GM21526 (cell line): Measurements from ENCODE around the gene BMERB1.

Experiments used
- ATAC-seq: cut with Tn5 transposase; IDR thresholded peaks from one replicate; pipeline ENCODE4 v1.9.1; 2021; ENCODE audit warnings: moderate library complexity; ENCODE audit not compliant: unreplicated experiment, low FRiP score

Gene BMERB1

GRCh38 chr16:15581127-15581815 is 146.9 kb downstream of the BMERB1 start:
- ATAC-seq: no peak

GRCh38 chr16:15583526-15583925 is 149.1 kb downstream of the BMERB1 start:
- ATAC-seq: no peak

GRCh38 chr16:15585956-15586355 is 151.6 kb downstream of the BMERB1 start:
- ATAC-seq: no peak

- ATAC-seq: no peak
Observed at GRCh38 chr16:15586716-15587115, 152.3 kb downstream of the BMERB1 start.

GRCh38 chr16:15587152-15587825 is 152.9 kb downstream of the BMERB1 start:
- no peak for ATAC-seq

GRCh38 chr16:15592324-15592723 is 157.9 kb downstream of the BMERB1 start:
- no peak for ATAC-seq

- no peak for ATAC-seq
Observed at GRCh38 chr16:15593235-15593634, 158.8 kb downstream of the BMERB1 start.

GRCh38 chr16:15594711-15595320 is 160.4 kb downstream of the BMERB1 start:
- ATAC-seq: no peak

- no peak for ATAC-seq
Observed at GRCh38 chr16:15597135-15597534, 162.7 kb downstream of the BMERB1 start.

GRCh38 chr16:15597822-15598647 is 163.6 kb downstream of the BMERB1 start:
- ATAC-seq: no peak

GRCh38 chr16:15598648-15599190 is 164.3 kb downstream of the BMERB1 start:
- ATAC-seq: no peak

- no peak for ATAC-seq
Observed at GRCh38 chr16:15599303-15600070, 165.1 kb downstream of the BMERB1 start.

- ATAC-seq: no peak
Observed at GRCh38 chr16:15601212-15601879, 167.0 kb downstream of the BMERB1 start.

GRCh38 chr16:15602285-15603044 is 168.1 kb downstream of the BMERB1 start:
- ATAC-seq: no peak

- ATAC-seq: no peak
Observed at GRCh38 chr16:15604460-15605440, 170.4 kb downstream of the BMERB1 start.

GRCh38 chr16:15605839-15606517 is 171.6 kb downstream of the BMERB1 start:
- no peak for ATAC-seq
